GM12801 (cell line): ENCODE data around the gene TTC1.

Source experiments
- TF ChIP-seq, protein P1 (sequence below): IDR thresholded peaks from one replicate; pipeline ENCODE4 v1.5.1; 2011; ENCODE audit warnings: control low read depth; ENCODE audit not compliant: insufficient read length; ENCODE audit errors: extremely low read depth

The TTC1 gene

DNA sequence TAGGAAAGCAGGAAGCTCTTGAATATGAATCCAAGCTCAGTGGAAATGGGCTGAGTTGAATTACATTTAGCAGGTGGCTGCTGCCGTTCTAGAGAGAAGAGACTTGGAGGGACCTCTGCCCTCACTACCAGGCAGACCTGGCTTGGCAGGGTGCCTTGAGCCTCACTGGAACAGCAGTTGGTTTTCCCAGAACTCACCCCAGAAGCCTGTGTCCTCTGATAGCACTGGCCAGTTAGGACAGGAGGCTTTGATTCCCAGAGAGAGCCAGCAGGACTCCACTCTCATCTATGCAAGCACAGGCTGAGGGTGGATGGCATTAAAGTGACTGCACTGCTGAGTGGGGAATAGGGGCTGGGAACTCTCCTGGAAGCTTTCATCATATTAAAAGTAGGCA, 55.5 kb downstream of the TTC1 start:
- TF ChIP-seq, protein P1, sequence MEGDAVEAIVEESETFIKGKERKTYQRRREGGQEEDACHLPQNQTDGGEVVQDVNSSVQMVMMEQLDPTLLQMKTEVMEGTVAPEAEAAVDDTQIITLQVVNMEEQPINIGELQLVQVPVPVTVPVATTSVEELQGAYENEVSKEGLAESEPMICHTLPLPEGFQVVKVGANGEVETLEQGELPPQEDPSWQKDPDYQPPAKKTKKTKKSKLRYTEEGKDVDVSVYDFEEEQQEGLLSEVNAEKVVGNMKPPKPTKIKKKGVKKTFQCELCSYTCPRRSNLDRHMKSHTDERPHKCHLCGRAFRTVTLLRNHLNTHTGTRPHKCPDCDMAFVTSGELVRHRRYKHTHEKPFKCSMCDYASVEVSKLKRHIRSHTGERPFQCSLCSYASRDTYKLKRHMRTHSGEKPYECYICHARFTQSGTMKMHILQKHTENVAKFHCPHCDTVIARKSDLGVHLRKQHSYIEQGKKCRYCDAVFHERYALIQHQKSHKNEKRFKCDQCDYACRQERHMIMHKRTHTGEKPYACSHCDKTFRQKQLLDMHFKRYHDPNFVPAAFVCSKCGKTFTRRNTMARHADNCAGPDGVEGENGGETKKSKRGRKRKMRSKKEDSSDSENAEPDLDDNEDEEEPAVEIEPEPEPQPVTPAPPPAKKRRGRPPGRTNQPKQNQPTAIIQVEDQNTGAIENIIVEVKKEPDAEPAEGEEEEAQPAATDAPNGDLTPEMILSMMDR = no peak

DNA sequence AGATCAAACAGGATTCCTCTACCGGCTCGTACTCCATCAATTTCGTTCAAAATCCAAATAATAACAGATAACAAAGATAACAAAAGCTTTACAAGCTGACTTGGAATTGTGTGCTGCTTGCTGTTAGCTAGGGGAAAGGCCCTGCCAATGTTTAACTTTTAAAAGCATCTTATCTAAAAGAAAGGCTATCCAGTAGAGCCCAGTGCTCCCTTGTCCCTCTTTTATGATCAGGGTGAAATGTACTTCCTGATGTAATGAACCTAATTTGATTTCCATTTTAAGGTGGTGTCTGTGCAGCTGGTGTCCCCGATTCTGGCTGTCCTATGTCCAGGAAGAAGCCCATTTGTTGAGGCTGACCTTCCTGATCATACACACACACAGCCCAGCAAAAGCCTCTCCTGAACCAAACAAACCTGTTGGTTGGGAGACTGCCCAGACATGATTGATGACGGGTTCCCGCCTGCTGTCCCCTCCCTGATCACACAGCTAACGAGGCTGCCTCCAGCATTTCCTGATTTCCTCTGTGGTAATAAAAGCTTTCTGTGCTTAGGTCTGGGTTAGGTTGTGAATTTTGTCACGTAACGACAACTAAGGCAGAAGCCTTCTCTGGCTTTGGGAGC, 56.2 kb downstream of the TTC1 start:
- TF ChIP-seq, protein P1 = no peak

DNA sequence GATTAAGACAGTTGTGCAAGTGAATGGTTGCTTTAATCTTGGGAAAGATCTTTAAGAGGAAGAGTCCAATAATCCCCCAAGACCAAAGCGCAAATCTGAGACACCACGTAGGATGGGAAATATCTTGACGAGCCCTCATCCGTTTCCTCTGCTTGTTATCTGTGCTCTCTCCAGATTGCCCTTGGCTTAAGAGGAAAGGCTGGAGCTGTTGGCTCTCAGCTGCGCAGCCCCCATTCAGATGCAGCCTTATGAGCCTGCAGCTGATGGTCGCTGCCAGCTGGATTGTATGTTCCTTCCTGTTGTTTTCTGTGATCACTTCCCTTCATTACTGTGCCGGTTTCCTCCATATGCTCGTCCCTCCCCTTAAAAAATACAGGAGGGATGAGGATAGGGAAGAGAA, 62.6 kb downstream of the TTC1 start:
- TF ChIP-seq, protein P1 = no peak

DNA sequence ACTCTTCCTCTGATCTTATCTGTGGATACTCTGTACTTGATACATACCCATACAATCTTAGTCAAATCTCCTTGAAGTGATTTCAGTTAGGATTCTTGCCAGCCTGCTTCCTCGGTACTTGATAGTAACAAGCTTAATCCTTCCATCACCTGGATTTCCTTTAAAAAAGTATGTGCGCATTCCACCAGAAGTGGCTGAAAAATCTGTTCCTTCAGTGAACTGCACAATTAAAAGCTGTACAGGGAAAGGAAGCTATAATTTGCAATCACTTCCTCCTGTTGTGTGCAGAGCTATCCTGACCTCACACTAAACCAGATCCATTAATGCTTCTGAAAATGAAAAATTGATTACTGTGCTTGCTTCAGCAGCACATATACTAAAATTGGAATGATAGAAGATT, 63.0 kb downstream of the TTC1 start:
- TF ChIP-seq, protein P1 = no peak

DNA sequence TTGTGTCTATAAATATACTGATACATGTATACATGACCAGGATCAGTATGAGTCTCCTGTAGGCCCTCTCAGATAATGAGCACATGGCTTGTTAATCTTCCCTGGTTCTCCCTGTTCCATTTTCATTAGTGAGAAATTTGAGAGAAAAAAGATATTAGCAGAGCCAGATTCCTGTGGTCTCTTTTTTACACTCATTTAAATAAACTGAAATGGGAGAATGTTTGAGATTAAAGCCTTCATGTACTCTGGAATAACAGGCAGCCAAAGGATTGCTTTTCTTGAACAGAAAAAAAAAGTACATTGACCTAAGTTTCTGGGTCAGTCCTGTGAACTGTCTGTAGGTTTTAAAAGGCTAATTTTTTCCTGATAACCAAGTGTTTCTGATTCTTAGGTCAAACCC, 66.1 kb downstream of the TTC1 start:
- TF ChIP-seq, protein P1 = no peak

DNA sequence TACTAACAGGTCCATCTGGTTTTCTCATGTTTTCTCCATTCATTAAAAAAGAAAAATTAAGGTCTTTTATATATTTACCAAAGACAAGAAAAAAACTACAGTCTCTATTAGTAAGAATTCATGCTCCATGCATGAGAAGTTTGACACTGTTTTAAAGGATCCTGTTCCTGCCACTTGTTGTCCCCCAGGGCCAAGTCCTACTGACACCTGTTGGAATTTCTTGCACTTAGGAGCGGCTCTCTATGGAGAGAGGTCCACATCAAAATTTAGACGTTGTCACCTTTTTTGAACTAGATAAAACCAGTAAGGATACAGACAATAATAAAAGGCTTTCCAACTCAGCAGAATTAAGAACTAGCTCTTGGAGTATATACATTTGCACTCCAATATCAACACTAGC, 68.1 kb downstream of the TTC1 start:
- TF ChIP-seq, protein P1 = no peak

DNA sequence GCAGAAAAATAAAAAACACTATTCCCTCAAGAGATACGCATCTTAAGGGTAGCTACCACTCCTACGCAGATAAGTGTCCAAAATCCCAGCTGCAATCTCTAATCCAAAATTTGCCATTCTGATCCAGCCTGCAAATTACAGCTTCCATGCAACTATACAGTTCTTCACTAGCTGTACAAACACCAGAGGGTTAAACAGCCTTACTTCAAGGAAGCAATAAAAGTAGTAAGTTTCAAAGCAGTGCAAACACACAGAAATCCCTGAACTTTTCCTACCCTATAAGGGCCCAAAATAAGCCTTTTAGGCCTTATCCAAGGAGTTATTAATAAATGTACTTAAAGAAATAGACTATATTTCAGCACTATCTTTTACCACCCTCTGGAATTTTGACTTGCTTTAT, 70.8 kb downstream of the TTC1 start:
- TF ChIP-seq, protein P1 = no peak
